Measurements from ENCODE around the gene ACTN1.
A peak's percentile ranks its signal among the peaks of the same experiment; 100 is the strongest.

Gene ACTN1

GRCh38 chr14:68916358-68916941 is 62.7 kb downstream of the ACTN1 start:
- no peak for DNase-seq (ENCODE audit: low read depth)

- no peak for DNase-seq (ENCODE audit: low read depth)
Observed at GRCh38 chr14:68913516-68913915, 65.6 kb downstream of the ACTN1 start.

- peak; percentile 89 for DNase-seq (ENCODE audit: low read depth)
Observed at GRCh38 chr14:68911594-68912227, 67.4 kb downstream of the ACTN1 start.

- DNase-seq (ENCODE audit: low read depth), result no peak
Observed at GRCh38 chr14:68910540-68910939, 68.6 kb downstream of the ACTN1 start.

GRCh38 chr14:68908803-68909202 is 70.3 kb downstream of the ACTN1 start:
- DNase-seq (ENCODE audit: low read depth), result no peak

GRCh38 chr14:68908201-68908600 is 70.9 kb downstream of the ACTN1 start:
- no peak for DNase-seq (ENCODE audit: low read depth)

GRCh38 chr14:68906439-68906838 is 72.7 kb downstream of the ACTN1 start:
- DNase-seq (ENCODE audit: low read depth), result no peak

- no peak for DNase-seq (ENCODE audit: low read depth)
Observed at GRCh38 chr14:68905107-68905895, 73.8 kb downstream of the ACTN1 start.

- no peak for DNase-seq (ENCODE audit: low read depth)
Observed at GRCh38 chr14:68902357-68902756, 76.7 kb downstream of the ACTN1 start.

GRCh38 chr14:68899033-68899603 is 80.0 kb downstream of the ACTN1 start:
- DNase-seq (ENCODE audit: low read depth), result no peak

GRCh38 chr14:68898248-68899032 is 80.7 kb downstream of the ACTN1 start:
- DNase-seq (ENCODE audit: low read depth), result no peak

- no peak for DNase-seq (ENCODE audit: low read depth)
Observed at GRCh38 chr14:68897559-68898155, 81.4 kb downstream of the ACTN1 start.

GRCh38 chr14:68896132-68896531 is 83.0 kb downstream of the ACTN1 start:
- peak; percentile 24 for DNase-seq (ENCODE audit: low read depth)

GRCh38 chr14:68894802-68895703 is 84.0 kb downstream of the ACTN1 start:
- peak; percentile 81 for DNase-seq (ENCODE audit: low read depth)

GRCh38 chr14:68894123-68894522 is 85.0 kb downstream of the ACTN1 start:
- no peak for DNase-seq (ENCODE audit: low read depth)

- DNase-seq (ENCODE audit: low read depth), result no peak
Observed at GRCh38 chr14:68893566-68893965, 85.5 kb downstream of the ACTN1 start.

GRCh38 chr14:68892961-68893360 is 86.1 kb downstream of the ACTN1 start:
- DNase-seq (ENCODE audit: low read depth), result no peak

- DNase-seq (ENCODE audit: low read depth), result peak; percentile 83
Observed at GRCh38 chr14:68891851-68892660, 87.0 kb downstream of the ACTN1 start.

GRCh38 chr14:68890173-68890931 is 88.8 kb downstream of the ACTN1 start:
- DNase-seq (ENCODE audit: low read depth), result no peak

Measured in ELR (cell line).